HUDEP-2 (cell line): ENCODE data around the gene PCDHGA2.
"Not testable (repeated sequence)": the region's sequence is repeated elsewhere in the genome, so short reads cannot be mapped to it uniquely, and the experiment has no call there.

Experiments used
- DNase-seq, 76 experiments: peaks; one replicate each; lab custom pipeline; 2025; ENCODE audit not compliant: unreplicated experiment in 76 of 76; lab: John Stamatoyannopoulos, UW

PCDHGA2 gene

GRCh38 chr5:141338538-141339306, at the start of gene PCDHGA2:
PCDHGA2 (plus strand) TSS chr5:141338760.
- DNase-seq = no peak

- DNase-seq = peak in 40 of 76 experiments; percentile 1 to 79 (median 32)
Measured at GRCh38 chr5:141298376-141298775, 40.2 kb upstream of the PCDHGA2 start.

DNA sequence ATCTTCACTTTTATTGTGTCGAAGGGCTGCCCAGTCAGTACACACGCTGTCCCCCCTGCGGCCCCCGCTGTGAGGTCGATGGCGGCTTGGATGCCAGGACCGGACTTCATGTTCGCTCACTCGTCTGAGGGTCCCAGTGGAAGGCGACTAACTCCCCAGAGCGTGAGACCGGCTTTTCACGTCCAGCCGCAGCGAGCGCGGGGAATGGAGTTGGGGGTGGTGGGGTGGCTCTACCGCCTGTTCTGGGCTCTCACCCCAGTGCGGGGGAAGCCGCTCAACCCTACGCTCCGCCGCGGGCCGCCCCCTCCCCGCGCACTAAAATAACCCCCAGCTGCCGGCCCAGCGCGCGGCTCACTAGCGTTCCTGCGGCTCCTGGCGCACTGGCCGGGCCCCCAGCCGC, 34.8 kb upstream of the PCDHGA2 start, which contains the start of gene SLC25A2:
Gene SLC25A2 (minus strand): TSS at position 294 of the 400 bp plus-strand sequence. CDS start 184 bp downstream, at position 110.
- DNase-seq = no peak

GRCh38 chr5:141306630-141307029, 31.9 kb upstream of the PCDHGA2 start:
- no peak for DNase-seq

DNA sequence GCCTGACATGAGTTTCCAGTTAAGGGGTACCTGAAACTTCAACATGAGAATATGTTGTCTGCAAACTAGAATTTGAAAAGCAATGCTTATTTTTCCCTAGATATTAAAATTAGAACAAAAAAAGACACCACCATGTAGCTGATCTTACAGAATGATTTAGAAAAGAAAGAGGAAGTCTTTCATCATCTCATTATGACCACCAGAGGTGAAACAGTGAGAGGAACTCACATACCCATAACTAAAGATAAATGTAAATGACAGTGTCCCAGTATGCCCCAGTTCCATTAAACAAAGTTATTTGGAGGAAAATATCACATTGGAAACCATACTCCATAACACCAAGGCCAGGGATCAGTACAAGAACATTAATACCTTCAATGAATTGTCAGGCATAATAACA, 24.8 kb upstream of the PCDHGA2 start:
- no peak for DNase-seq

DNA sequence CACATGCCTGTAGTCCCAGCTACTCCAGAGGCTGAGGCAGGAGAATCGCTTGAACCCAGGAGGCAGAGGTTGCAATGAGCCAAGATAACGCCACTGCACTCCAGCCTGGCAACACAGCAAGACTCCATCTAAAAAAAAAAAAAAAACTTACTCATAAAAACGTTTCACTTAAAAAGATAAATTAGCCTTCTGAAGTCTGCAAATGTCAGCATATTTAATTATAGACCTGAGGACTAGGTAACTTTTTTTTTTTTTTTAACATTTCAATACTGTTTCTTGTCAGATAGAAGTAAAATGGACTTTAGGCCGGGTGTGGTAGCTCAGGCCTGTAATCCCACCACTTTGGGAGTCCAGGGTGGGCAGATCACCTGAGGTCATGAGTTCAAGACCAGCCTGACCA, 21.6 kb upstream of the PCDHGA2 start:
- not testable (repeated sequence) for DNase-seq

GRCh38 chr5:141319202-141319601, 19.4 kb upstream of the PCDHGA2 start:
- no peak for DNase-seq

DNA sequence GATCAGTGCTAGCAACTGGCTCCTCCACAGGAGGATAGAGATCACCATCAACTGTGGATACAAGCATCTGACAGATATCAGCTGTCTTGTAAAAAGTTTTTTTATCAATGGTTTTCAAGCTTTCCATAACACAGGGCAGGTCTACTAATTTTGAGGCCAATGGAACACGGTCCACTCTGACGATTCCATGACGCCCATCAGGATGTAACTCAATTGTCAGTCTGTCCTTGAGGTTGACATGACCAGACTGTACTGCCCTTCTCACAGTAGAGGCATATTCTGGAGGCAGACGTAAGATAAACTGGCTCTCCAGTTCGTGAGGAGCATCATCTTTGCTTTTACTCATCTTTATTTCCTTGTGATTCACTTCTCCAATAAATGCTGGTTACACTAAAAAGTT, 18.9 kb upstream of the PCDHGA2 start:
- no peak for DNase-seq

- peak in 75 of 76 experiments; percentile 37 to 93 (median 78) for DNase-seq
Measured at GRCh38 chr5:141320225-141321169, 18.1 kb upstream of the PCDHGA2 start, which contains the start of gene TAF7. TAF7 (minus strand) TSS chr5:141320784; CDS start chr5:141320044, 740 bp downstream.

DNA sequence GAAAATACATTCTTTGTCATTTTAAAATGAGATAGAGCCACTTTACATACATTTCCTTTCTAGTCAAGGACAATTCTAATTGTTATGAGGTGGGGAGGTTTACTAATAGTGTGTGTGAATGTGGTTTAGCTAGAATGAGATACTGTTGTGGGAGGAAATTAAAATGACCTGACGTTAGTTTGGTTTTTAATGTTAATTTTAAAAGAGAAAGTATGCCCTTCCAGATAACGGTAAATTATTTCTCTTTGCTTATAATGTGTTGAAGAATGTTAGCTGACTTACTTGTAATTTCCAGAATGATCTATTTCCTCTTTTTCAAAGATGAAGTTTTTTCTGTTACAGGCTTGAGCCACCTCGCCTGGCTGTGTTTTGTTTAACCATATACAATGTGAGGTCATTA, 16.3 kb upstream of the PCDHGA2 start:
- no peak for DNase-seq

GRCh38 chr5:141326088-141326854, 12.3 kb upstream of the PCDHGA2 start:
- peak in 25 of 76 experiments; percentile 2 to 36 (median 11) for DNase-seq

DNA sequence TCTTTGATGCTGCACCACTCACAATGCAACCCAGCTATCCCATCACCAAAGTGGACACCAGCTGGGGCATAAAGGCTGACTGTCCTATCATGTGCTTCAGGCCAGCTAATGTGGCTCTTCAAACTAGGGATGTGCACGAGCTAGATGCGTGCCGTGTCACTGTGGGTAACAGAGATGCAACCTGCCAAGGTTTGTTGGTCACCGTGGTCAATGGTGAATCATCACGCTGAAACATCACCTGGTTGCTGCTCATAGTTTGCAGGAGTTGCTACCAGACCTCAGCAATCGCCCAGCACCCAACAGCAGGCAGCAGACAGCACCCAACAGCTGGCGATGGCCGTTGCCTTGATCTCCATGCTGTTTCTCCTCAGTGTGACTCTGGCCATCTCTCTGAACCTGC, 10.3 kb upstream of the PCDHGA2 start:
- DNase-seq = no peak

GRCh38 chr5:141330299-141331080, 8.1 kb upstream of the PCDHGA2 start, which contains the start of gene PCDHGA1:
PCDHGA1 (plus strand) TSS chr5:141330514.
- DNase-seq = peak in 4 of 76 experiments; percentile 1 to 25 (median 12)

DNA sequence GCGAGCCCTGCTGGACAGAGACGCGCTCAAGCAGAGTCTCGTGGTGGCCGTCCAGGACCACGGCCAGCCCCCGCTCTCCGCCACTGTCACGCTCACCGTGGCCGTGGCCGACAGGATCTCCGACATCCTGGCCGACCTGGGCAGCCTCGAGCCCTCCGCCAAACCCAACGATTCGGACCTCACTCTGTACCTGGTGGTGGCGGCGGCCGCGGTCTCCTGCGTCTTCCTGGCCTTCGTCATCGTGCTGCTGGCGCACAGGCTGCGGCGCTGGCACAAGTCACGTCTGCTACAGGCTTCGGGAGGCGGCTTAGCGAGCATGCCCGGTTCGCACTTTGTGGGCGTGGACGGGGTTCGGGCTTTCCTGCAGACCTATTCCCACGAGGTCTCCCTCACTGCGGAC, 6.0 kb upstream of the PCDHGA2 start:
- DNase-seq = not testable (repeated sequence)

DNA sequence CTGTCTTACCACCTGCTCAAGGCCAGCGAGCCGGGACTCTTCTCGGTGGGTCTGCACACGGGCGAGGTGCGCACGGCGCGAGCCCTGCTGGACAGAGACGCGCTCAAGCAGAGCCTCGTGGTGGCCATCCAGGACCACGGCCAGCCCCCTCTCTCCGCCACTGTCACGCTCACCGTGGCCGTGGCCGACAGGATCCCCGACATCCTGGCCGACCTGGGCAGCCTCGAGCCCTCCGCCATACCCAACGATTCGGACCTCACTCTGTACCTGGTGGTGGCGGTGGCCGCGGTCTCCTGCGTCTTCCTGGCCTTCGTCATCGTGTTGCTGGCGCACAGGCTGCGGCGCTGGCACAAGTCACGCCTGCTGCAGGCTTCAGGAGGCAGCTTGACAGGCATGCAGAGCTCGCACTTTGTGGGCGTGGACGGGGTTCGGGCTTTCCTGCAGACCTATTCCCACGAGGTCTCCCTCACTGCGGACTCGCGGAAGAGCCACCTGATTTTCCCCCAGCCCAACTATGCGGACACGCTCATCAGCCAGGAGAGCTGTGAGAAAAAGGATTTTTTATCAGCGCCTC, 2.3 kb downstream of the PCDHGA2 start:
- not testable (repeated sequence) for DNase-seq

DNA sequence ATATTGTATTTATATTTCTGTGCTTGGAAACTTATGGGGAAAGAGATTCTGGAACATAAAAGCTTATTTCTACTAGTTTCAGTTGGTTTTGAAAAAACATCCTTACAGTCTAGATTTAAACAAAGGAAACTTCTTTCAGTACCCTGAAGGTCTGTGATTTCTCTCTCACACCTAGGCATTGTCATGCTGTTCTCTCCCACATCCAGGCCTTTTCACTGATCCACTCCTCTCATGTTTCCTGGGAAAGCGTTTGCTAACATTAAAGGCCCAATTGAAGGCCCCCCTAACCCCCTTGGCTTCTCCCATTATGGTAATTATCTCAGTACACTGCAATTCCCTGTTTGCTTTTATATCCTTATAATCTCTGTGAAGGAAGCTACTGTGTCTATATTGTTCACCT, 4.2 kb downstream of the PCDHGA2 start:
- DNase-seq = no peak

DNA sequence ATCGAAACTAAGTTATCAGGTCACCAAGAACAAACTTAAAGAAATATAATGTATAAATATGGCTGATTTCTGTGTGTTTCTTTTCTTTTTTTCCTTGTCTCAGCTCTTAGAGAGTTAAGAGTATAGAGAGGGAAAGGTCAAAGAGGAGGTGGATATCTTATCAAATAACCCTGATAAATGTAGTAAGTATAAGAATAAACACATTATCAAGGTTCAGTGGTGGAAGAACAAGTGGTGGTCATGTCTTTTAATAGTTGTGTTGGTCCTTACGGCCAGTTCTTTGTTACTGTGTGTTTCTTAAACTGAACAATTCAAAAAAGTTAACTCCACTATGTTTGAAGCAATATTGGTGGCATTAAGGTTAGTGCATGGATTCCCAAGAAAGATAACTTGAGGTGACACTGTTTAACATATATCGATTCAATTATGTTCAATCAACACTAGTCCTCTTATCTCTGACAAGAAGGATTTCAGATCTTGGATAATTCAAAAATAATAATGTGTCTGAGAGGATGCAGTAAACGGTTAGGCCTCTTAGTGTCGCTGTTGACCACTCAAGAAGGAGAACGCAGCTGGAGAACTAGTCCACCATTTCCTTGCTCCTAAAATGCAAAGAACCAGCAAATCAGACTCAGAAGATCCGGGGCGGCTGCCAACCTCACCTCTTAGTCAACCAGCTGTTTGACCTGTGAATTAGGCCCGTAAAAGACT, 4.8 kb downstream of the PCDHGA2 start, which contains the start of gene PCDHGA3:
Gene PCDHGA3 (plus strand): TSS at position 588 of the 711 bp plus-strand sequence. CDS start 205 bp downstream, outside the sequence.
- DNase-seq = peak in 1 of 76 experiments; percentile 2

DNA sequence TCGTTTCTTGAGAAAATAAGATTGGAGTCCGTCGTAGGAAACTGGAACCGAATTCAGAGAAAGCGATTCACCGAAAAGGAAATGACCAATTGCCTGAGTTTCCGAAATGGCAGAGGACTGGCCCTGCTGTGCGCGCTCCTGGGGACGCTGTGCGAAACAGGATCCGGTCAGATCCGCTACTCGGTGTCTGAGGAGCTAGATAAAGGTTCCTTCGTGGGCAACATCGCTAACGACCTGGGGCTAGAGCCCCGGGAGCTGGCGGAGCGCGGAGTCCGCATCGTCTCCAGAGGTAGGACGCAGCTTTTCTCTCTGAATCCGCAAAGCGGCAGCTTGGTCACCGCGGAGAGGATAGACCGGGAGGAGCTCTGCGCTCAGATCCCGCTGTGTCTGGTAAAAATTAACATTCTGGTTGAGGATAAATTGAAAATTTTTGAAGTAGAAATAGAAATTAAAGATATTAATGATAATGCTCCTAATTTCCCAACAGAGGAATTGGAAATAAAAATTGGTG, 5.4 kb downstream of the PCDHGA2 start:
- DNase-seq = no peak
